Ishikawa (cell line): ENCODE measurements around the gene BFSP1.
A peak's percentile ranks its signal among the peaks of the same experiment; 100 is the strongest.

ENCODE experiments used
- CEBPB ChIP-seq: IDR thresholded peaks from 2 replicates; pipeline ENCODE4 v1.6.1; 2012
- CREB1 ChIP-seq: IDR thresholded peaks from 2 replicates; pipeline ENCODE4 v1.6.1; 2012; ENCODE audit warnings: low read depth
- EGR1 ChIP-seq: IDR thresholded peaks from 2 replicates; pipeline ENCODE4 v1.6.1; 2012
- EP300 ChIP-seq: IDR thresholded peaks from 2 replicates; pipeline ENCODE4 v1.6.1; 2012; ENCODE audit warnings: borderline replicate concordance
- FOXM1 ChIP-seq: IDR thresholded peaks from 2 replicates; pipeline ENCODE4 v1.6.1; 2012; ENCODE audit warnings: low read depth, borderline replicate concordance
- NFIC ChIP-seq: IDR thresholded peaks from 2 replicates; pipeline ENCODE4 v1.6.1; 2012
- RAD21 ChIP-seq: IDR thresholded peaks from 2 replicates; pipeline ENCODE4 v1.6.1; 2012; ENCODE audit warnings: low read depth
- TAF1 ChIP-seq: IDR thresholded peaks from 2 replicates; pipeline ENCODE4 v1.6.1; 2012; ENCODE audit warnings: low read depth, mild to moderate bottlenecking
- TCF12 ChIP-seq: IDR thresholded peaks from 2 replicates; pipeline ENCODE4 v1.6.1; 2012; ENCODE audit warnings: low read depth
- TEAD4 ChIP-seq: IDR thresholded peaks from 2 replicates; pipeline ENCODE4 v1.6.1; 2012
- USF1 ChIP-seq: IDR thresholded peaks from 2 replicates; pipeline ENCODE4 v1.6.1; 2012
- YY1 ChIP-seq: IDR thresholded peaks from 2 replicates; pipeline ENCODE4 v1.6.1; 2012; ENCODE audit warnings: low read depth
- ZBTB7A ChIP-seq: IDR thresholded peaks from 2 replicates; pipeline ENCODE4 v1.6.1; 2012; ENCODE audit warnings: low read depth
- TF ChIP-seq, protein P1 (sequence below): IDR thresholded peaks from 2 replicates; pipeline ENCODE4 v1.6.1; 2012
- TF ChIP-seq, protein P2 (sequence below): IDR thresholded peaks from 2 replicates; pipeline ENCODE4 v1.6.1; 2012; ENCODE audit warnings: low read depth, mild to moderate bottlenecking

BFSP1 gene

GRCh38 chr20:17560344-17561074 is 29.3 kb upstream of the BFSP1 start:
- TF ChIP-seq, protein P1, sequence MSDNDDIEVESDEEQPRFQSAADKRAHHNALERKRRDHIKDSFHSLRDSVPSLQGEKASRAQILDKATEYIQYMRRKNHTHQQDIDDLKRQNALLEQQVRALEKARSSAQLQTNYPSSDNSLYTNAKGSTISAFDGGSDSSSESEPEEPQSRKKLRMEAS = no peak
- TF ChIP-seq YY1 = no peak
- TF ChIP-seq ZBTB7A = no peak
- TF ChIP-seq FOXM1 = no peak

DNA sequence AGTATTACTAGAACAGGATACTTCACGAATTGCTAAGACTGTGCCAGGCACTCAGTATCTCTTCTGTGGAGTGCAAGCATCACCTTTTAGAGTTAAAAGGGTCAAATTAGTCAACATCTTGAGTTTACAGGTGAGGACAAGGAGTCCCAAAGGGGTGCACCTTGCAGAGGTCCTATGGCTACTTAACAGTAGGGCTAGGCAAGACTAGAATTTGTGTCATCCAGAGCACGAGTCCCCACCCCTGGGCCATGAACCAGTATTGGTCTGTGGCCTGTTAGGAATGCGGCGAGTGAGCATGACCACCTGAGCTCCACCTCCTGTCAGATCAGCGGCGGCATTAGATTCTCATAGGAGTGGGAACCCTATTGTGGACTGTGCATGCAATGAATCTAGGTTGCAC is 28.2 kb upstream of the BFSP1 start:
- TF ChIP-seq TEAD4 (no peak), EGR1 (no peak), TCF12 (no peak), EP300 (no peak), RAD21 (no peak), YY1 (no peak), FOXM1 (no peak), NFIC (no peak), ZBTB7A (no peak), CREB1 (no peak), TAF1 (no peak), CEBPB (no peak), USF1 (no peak)
- TF ChIP-seq, protein P1 = no peak
- TF ChIP-seq, protein P2, sequence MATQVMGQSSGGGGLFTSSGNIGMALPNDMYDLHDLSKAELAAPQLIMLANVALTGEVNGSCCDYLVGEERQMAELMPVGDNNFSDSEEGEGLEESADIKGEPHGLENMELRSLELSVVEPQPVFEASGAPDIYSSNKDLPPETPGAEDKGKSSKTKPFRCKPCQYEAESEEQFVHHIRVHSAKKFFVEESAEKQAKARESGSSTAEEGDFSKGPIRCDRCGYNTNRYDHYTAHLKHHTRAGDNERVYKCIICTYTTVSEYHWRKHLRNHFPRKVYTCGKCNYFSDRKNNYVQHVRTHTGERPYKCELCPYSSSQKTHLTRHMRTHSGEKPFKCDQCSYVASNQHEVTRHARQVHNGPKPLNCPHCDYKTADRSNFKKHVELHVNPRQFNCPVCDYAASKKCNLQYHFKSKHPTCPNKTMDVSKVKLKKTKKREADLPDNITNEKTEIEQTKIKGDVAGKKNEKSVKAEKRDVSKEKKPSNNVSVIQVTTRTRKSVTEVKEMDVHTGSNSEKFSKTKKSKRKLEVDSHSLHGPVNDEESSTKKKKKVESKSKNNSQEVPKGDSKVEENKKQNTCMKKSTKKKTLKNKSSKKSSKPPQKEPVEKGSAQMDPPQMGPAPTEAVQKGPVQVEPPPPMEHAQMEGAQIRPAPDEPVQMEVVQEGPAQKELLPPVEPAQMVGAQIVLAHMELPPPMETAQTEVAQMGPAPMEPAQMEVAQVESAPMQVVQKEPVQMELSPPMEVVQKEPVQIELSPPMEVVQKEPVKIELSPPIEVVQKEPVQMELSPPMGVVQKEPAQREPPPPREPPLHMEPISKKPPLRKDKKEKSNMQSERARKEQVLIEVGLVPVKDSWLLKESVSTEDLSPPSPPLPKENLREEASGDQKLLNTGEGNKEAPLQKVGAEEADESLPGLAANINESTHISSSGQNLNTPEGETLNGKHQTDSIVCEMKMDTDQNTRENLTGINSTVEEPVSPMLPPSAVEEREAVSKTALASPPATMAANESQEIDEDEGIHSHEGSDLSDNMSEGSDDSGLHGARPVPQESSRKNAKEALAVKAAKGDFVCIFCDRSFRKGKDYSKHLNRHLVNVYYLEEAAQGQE = no peak

- TF ChIP-seq RAD21 = no peak
- no peak for TF ChIP-seq NFIC
Observed at GRCh38 chr20:17558941-17559304, 27.7 kb upstream of the BFSP1 start.

GRCh38 chr20:17558154-17558940 is 27.2 kb upstream of the BFSP1 start:
- TF ChIP-seq, protein P1 = no peak
- TF ChIP-seq CEBPB = no peak
- TF ChIP-seq TCF12 = no peak
- TF ChIP-seq CREB1 = no peak
- no peak for TF ChIP-seq EP300
- no peak for TF ChIP-seq RAD21
- TF ChIP-seq YY1 = no peak
- TF ChIP-seq TAF1 = no peak

DNA sequence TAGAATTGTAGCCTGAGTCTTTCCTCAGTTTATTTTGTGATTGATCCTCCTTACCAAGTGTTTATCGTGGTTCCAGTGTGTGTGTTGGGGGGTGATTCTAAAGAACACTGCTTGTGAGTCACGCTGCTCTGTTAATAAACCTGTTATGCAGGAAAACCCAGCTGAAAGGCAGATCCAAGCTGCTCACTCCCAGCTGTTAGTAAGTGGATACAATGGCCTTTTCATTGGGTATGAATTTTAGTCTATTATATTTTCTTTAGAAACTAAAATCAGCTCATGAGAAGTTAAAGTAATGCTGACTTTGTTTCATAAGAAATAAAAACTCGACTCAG is 26.5 kb upstream of the BFSP1 start:
- TF ChIP-seq TAF1 = no peak
- TF ChIP-seq, protein P1 = 0 out of 2 replicates have a peak, but pooled peaks have one; percentile 16
- TF ChIP-seq, protein P2 = no peak

DNA sequence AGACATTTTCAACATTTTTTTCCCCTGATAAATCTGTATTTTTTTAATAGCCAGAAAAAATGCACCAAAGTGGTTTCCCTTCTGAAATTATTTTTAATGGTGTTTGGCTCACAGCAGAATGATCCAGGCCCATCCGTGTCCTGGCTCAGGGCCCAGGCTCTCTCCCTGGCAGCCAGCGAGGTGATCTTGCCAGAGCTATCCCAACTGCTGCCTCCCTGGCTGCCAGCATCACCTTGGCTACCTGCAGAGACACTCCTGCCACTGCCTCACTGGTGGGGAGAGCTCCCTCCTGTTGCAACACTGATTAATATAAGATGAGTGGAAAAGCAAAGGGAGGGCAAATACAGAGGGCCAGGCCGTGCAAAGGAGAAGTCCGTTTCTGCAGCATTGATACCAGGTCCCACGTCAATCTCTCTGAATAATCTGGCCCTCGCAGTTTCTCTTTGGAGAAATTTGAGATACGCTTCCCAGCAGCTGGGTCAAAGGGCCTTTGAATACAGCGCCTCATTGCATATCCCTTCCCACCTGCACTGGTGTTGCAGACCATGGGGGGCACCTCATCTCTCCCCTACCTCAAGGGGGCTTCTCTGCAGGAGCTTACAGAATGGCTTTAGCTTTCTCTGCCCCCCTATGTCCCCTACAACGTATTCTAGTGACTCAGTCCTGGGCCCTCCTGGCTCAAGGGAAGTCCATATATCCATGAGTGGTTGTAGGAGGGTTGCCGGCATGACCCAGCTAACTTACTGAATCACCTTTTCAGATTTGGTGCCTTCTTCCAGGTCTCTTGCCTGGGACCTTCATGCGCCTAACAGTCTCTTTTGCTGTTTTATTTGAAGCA is 25.9 kb upstream of the BFSP1 start:
- TF ChIP-seq USF1 (no peak), NFIC (peak; percentile 64)
